Vagina (tissue), 2 donors: ENCODE data around the gene HECW1. TPM values are rescaled to one million over a fixed set of nuclear protein-coding genes. Genes with fewer than 3 reads are reported as not detected.
"Not testable (repeated sequence)": the region's sequence is repeated elsewhere in the genome, so short reads cannot be mapped to it uniquely, and the experiment has no call there.

Source experiments
- DNase-seq, 2 donors: peaks; one replicate each; pipeline ENCODE4 v3.0.0-alpha.2; 2017; ENCODE audit errors: extremely low spot score in 2 of 2
- H3K27ac ChIP-seq: fragments of 200-600 bp; sonication (generic); one replicate; pipeline ENCODE4 v1.5.1; 2019
- H3K27me3 ChIP-seq: fragments of 200-600 bp; sonication (generic); one replicate; pipeline ENCODE4 v1.5.1; 2019
- H3K36me3 ChIP-seq, 2 donors: fragments of 200-600 bp; sonication (generic); one replicate each; pipeline ENCODE4 v1.5.1; 2017 to 2019
- H3K4me1 ChIP-seq: fragments of 200-600 bp; sonication (generic); one replicate; pipeline ENCODE4 v1.5.1; 2019
- H3K4me3 ChIP-seq, 2 donors: fragments of 200-600 bp; sonication (generic); 1 replicate in 1 of 2; 2 replicates in 1 of 2; pipeline ENCODE4 v1.5.1; 2016 to 2019
- H3K9me3 ChIP-seq: fragments of 200-600 bp; sonication (generic); one replicate; pipeline ENCODE4 v1.5.1; 2019
- CTCF ChIP-seq, 3 experiments: fragments of 450-650 bp in 2 of 3; fragments of 200-600 bp in 1 of 3; sonication (generic) in 1 of 3; IDR thresholded peaks; one replicate each; pipeline ENCODE4 v1.5.1; 2017 to 2019; ENCODE audit warnings: antibody characterized with exemption in 3 of 3, mild to moderate bottlenecking in 2 of 3, moderate library complexity in 2 of 3
- POLR2A ChIP-seq, 2 donors: fragments of 450-650 bp; IDR thresholded peaks; one replicate each; pipeline ENCODE4 v1.6.1; 2017; ENCODE audit warnings: antibody characterized with exemption in 2 of 2, mild to moderate bottlenecking in 2 of 2, moderate library complexity in 2 of 2
- POLR2AphosphoS5 ChIP-seq, 2 donors: sonication (generic); formaldehyde crosslinking; IDR thresholded peaks; one replicate each; pipeline ENCODE4 v1.9.0; 2017; ENCODE audit warnings: antibody characterized with exemption in 2 of 2, mild to moderate bottlenecking in 2 of 2, low read depth in 1 of 2; ENCODE audit not compliant: insufficient read depth in 1 of 2
- intact Hi-C: fragments of 100-400 bp; cut with DNase I; formaldehyde crosslinking; loops from one replicate; pipeline ENCODE4 v1.15.1; 2023
- total RNA-seq: library from RNA; depleted of rRNA; stranded (reverse); fragments of >200 nt; gene quantifications from one replicate; pipeline ENCODE4 v1.2.3, GENCODE V29; 2016

HECW1 gene
- total RNA-seq, 1 donor from 2014 or later: 2.5 TPM

- Histone ChIP-seq H3K27ac (no peak overlapping the region), H3K27me3 (no peaks in the 10 kb centered on the region), H3K4me3 (no peak overlapping the region), H3K4me1 (no peaks in the 10 kb centered on the region), H3K9me3 (no peaks in the 10 kb centered on the region), H3K36me3 (no peaks in the 10 kb centered on the region)
- TF ChIP-seq POLR2A (IDR thresholded peaks at IDR 0.05): no peak
- no peak for TF ChIP-seq CTCF (IDR thresholded peaks at IDR 0.05)
- TF ChIP-seq POLR2AphosphoS5 (IDR thresholded peaks at IDR 0.05; ENCODE audit: insufficient read depth in 1 of 2, low read depth in 1 of 2): no peak
- no peak for DNase-seq
- intact Hi-C loops: no loop called here
Measured at GRCh38 chr7:43485580-43485979, 373.1 kb downstream of the HECW1 start.

DNA sequence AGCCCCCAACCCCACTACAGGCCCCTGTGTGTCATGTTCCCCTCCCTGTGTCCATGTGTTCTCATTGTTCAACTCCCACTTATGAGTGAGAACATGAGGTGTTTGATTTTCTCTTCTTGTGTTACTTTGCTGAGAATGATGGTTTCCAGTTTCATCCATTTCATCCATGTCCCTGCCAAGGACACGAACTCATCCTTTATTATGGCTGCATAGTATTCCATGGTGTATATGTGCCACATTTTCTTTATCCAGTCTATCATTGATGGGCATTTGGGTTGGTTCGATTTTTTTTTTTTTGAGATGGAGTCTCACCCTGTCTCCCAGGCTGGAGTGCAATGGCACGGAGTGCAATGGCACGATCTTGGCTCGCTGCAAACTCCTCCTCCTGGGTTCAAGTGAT lies 373.6 kb downstream of the HECW1 start:
- H3K4me3 ChIP-seq: not testable (repeated sequence)

DNA sequence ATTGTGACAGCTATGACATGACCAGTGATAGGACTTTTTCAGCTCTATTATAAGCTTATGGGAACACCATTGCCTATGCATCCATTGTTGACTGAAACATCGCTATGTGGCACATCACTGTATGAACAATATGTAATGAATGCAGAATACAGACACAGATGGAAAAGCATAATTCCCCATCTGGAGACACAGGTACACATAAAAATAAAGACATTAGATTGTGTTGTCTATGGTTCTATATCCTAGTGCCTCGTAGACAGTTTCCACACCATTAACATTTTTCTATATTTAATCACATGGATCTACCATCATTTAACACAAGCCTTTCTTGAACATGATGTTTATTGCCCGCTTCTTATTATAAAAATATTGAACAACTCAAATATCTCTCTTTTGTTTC lies 374.2 kb downstream of the HECW1 start:
- H3K27ac ChIP-seq: no peak overlapping the region
- TF ChIP-seq CTCF (IDR thresholded peaks at IDR 0.05) (no peak), POLR2A (IDR thresholded peaks at IDR 0.05) (no peak), POLR2AphosphoS5 (IDR thresholded peaks at IDR 0.05; ENCODE audit: insufficient read depth in 1 of 2, low read depth in 1 of 2) (no peak)
- no peak overlapping the region for H3K4me3 ChIP-seq
- intact Hi-C loops: no loop called here
- DNase-seq: no peak
- no peaks in the 10 kb centered on the region for H3K4me1 ChIP-seq
- no peaks in the 10 kb centered on the region for H3K27me3 ChIP-seq
- no peaks in the 10 kb centered on the region for H3K36me3 ChIP-seq
- H3K9me3 ChIP-seq: no peaks in the 10 kb centered on the region

More for the DNA sequence above, 373.6 kb downstream of the HECW1 start:
- H3K4me1 ChIP-seq, intact Hi-C loops, H3K27ac ChIP-seq, H3K36me3 ChIP-seq, H3K27me3 ChIP-seq, DNase-seq, H3K9me3 ChIP-seq: not testable (repeated sequence)

DNA sequence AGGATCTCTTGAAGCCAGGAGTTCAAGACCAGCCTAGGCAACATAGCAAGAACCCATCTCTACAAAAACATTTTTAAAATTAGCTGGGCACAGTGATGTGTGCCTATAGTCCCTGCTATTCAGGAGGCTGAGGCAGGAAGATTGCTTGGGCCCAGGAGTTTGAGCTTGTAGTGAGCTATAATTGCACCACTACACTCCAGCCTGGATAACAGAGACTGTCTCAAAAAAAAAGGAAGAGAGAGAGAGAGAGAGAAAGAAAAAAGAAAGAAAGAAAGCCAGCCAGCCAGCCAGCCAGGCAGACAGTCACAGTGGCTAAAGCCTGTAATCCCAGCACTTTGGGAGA lies 375.3 kb downstream of the HECW1 start:
- no peak for DNase-seq
- Histone ChIP-seq H3K27ac (no peak overlapping the region), H3K4me3 (no peak overlapping the region), H3K27me3 (no peaks in the 10 kb centered on the region), H3K4me1 (no peaks in the 10 kb centered on the region), H3K36me3 (no peaks in the 10 kb centered on the region), H3K9me3 (no peaks in the 10 kb centered on the region)
- no peak for TF ChIP-seq CTCF (IDR thresholded peaks at IDR 0.05)
- intact Hi-C loops: no loop called here

DNA sequence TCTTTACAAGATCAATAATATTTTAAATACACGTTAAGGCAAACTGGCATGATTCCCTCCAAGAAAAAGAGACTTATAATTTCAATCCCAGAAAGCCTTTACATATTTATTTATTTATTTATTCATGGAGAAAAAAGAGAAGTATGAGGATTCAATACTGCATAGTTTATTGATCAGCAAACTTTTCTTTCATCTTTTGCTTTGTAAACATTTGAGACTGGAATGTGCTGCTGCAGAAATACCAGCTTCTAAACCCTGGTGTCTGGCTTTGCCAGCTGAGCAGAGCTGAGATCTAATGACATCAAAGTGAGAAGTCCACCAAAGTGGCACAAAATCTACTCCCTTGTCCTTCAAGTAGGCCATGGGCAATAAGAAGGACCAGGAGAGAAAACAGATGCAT lies 376.8 kb downstream of the HECW1 start:
- Histone ChIP-seq H3K36me3 (no peaks in the 10 kb centered on the region), H3K9me3 (no peaks in the 10 kb centered on the region), H3K4me1 (no peaks in the 10 kb centered on the region), H3K27ac (no peak overlapping the region), H3K4me3 (no peak overlapping the region), H3K27me3 (no peaks in the 10 kb centered on the region)
- intact Hi-C loops: no loop called here
- no peak for TF ChIP-seq POLR2A (IDR thresholded peaks at IDR 0.05)
- no peak for TF ChIP-seq POLR2AphosphoS5 (IDR thresholded peaks at IDR 0.05; ENCODE audit: insufficient read depth in 1 of 2, low read depth in 1 of 2)
- TF ChIP-seq CTCF (IDR thresholded peaks at IDR 0.05): no peak
- DNase-seq: no peak

DNA sequence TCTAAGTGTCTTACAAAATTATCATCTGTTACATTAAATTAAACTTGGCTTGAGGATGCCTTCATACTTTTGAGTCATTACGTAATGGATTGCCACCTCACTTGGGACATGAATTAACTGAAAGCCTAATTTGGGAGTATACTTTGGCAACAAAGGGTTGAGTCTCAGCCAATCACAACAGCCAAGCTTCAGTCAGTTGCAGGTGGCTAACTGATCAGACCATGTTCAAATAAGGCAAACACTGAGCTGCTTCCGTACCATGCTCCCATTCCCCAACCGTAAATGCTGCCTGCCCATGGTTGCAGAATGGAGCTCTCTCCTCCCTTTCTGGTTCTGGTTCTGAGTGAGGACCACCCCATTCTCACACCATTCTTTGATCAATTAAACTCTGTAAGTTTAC lies 377.6 kb downstream of the HECW1 start:
- DNase-seq: no peak
- H3K4me3 ChIP-seq: no peak overlapping the region
- no peaks in the 10 kb centered on the region for H3K27me3 ChIP-seq
- no peak overlapping the region for H3K27ac ChIP-seq
- intact Hi-C loops: no loop called here
- TF ChIP-seq POLR2AphosphoS5 (IDR thresholded peaks at IDR 0.05; ENCODE audit: insufficient read depth in 1 of 2, low read depth in 1 of 2) (no peak), POLR2A (IDR thresholded peaks at IDR 0.05) (no peak), CTCF (IDR thresholded peaks at IDR 0.05) (no peak)
- H3K9me3 ChIP-seq: no peaks in the 10 kb centered on the region
- no peaks in the 10 kb centered on the region for H3K36me3 ChIP-seq
- no peaks in the 10 kb centered on the region for H3K4me1 ChIP-seq
